Chondrocyte (in vitro differentiated cells): ENCODE measurements around the gene CINP. TPM values are rescaled to one million over a fixed set of nuclear protein-coding genes. Genes with fewer than 3 reads are reported as not detected.
"Not testable (repeated sequence)": the region's sequence is repeated elsewhere in the genome, so short reads cannot be mapped to it uniquely, and the experiment has no call there.

ENCODE experiments used
- DNase-seq: peaks from one replicate; pipeline ENCODE4 v3.0.0; 2021; ENCODE audit warnings: mixed read lengths, low spot score
- H3K27ac Mint-ChIP-seq: one replicate; pipeline ENCODE4 v1.8.0; 2021; ENCODE audit warnings: mild to moderate bottlenecking, moderate library complexity, mixed read lengths; ENCODE audit not compliant: unreplicated experiment
- H3K27me3 Mint-ChIP-seq: 2 replicates; pipeline ENCODE4 v1.8.0; 2021; ENCODE audit warnings: low read depth, mixed read lengths
- H3K36me3 Mint-ChIP-seq: 2 replicates; pipeline ENCODE4 v1.8.0; 2021; ENCODE audit warnings: low read depth, mixed read lengths
- H3K4me1 Mint-ChIP-seq: 2 replicates; pipeline ENCODE4 v1.8.0; 2021; ENCODE audit warnings: low read depth, mild to moderate bottlenecking, mixed read lengths
- H3K4me3 Mint-ChIP-seq: one replicate; pipeline ENCODE4 v1.8.0; 2021; ENCODE audit warnings: mild to moderate bottlenecking, moderate library complexity, mixed read lengths; ENCODE audit not compliant: unreplicated experiment
- H3K9me3 Mint-ChIP-seq: 2 replicates; pipeline ENCODE4 v1.8.0; 2021; ENCODE audit warnings: low read depth, mixed read lengths
- total RNA-seq: library from RNA; stranded (reverse); gene quantifications from 3 replicates; pipeline ENCODE4 v1.2.1, GENCODE V29; 2021
- TF ChIP-seq, protein P1 (sequence below): fragments of 200-600 bp; sonication (generic); IDR thresholded peaks from 2 replicates; pipeline ENCODE4 v1.5.0; 2021; ENCODE audit warnings: antibody characterized with exemption, mild to moderate bottlenecking, moderate library complexity

CINP gene
- total RNA-seq, 1 donor from 2014 or later = 26.8 TPM

DNA sequence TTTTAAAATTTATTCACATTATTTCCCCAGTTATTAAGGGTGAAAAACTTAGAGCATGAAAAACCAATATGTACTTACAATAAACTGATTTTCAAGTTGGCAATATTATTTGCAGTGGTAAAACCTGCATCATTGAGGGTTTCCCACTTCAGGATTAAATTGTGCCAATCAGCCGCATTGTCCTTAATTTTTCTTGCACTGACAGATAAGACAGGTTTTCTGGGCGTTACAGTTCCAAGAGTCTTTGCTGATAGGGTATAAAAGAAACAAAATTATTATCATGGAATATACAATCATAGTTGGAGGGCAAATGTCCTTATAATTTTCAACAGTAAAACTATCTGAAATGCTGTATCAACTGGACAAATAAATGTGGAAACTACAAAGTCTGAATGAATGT lies 3.3 kb downstream of the CINP start:
- Mint-ChIP-seq H3K27me3 (no peaks in the 10 kb centered on the region), H3K27ac (no peak overlapping the region), H3K4me3 (no peak overlapping the region), H3K9me3 (no peaks in the 10 kb centered on the region), H3K4me1 (peaks cover 13% of the 10 kb centered on the region), H3K36me3 (peaks cover 10% of the 10 kb centered on the region)
- no peak for DNase-seq
- TF ChIP-seq, protein P1, sequence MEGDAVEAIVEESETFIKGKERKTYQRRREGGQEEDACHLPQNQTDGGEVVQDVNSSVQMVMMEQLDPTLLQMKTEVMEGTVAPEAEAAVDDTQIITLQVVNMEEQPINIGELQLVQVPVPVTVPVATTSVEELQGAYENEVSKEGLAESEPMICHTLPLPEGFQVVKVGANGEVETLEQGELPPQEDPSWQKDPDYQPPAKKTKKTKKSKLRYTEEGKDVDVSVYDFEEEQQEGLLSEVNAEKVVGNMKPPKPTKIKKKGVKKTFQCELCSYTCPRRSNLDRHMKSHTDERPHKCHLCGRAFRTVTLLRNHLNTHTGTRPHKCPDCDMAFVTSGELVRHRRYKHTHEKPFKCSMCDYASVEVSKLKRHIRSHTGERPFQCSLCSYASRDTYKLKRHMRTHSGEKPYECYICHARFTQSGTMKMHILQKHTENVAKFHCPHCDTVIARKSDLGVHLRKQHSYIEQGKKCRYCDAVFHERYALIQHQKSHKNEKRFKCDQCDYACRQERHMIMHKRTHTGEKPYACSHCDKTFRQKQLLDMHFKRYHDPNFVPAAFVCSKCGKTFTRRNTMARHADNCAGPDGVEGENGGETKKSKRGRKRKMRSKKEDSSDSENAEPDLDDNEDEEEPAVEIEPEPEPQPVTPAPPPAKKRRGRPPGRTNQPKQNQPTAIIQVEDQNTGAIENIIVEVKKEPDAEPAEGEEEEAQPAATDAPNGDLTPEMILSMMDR = no peak

GRCh38 chr14:102356280-102356679 lies 6.4 kb downstream of the CINP start:
- no peak for DNase-seq
- Mint-ChIP-seq H3K9me3 (no peaks in the 10 kb centered on the region), H3K27ac (no peak overlapping the region), H3K4me1 (peaks cover 7% of the 10 kb centered on the region), H3K36me3 (peaks cover 10% of the 10 kb centered on the region), H3K4me3 (no peak overlapping the region), H3K27me3 (no peaks in the 10 kb centered on the region)
- TF ChIP-seq, protein P1 = no peak

DNA sequence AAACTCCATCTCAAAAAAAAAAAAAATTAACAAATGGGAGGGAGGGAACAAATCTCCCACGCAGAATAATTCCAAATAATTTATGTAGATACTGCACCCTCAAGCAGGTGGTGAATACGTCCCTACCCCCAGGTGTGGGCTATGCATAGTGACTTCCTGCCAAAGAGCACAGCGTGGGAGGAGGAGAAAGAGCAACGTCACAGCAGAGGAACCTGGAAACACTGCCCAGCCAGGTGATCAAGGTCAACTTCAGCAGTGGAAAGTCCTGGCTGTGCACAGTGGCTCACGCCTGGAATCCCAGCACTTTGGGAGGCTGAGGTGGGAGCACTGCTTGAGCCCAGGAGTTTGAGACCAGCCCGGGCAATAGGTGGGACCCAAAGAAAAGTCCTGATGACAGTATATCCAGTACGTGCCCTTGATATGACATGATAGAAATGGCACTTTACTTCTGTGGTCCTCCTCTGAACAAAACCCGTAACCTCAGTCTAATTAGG lies 9.5 kb downstream of the CINP start:
- Mint-ChIP-seq H3K27me3 (no peaks in the 10 kb centered on the region), H3K27ac (no peak overlapping the region), H3K4me3 (no peak overlapping the region), H3K36me3 (peaks cover 18% of the 10 kb centered on the region), H3K9me3 (no peaks in the 10 kb centered on the region), H3K4me1 (peaks cover 2% of the 10 kb centered on the region)
- DNase-seq = peak; percentile 32
- TF ChIP-seq, protein P1 = no peak

GRCh38 chr14:102352213-102352612 lies 10.5 kb downstream of the CINP start:
- TF ChIP-seq, protein P1 = no peak
- H3K9me3 Mint-ChIP-seq = no peaks in the 10 kb centered on the region
- peaks cover 21% of the 10 kb centered on the region for H3K36me3 Mint-ChIP-seq
- peak; percentile 2 for DNase-seq
- no peak overlapping the region for H3K4me3 Mint-ChIP-seq
- H3K27ac Mint-ChIP-seq = peak overlapping the region; percentile 32
- H3K4me1 Mint-ChIP-seq = peaks cover 2% of the 10 kb centered on the region
- no peaks in the 10 kb centered on the region for H3K27me3 Mint-ChIP-seq

DNA sequence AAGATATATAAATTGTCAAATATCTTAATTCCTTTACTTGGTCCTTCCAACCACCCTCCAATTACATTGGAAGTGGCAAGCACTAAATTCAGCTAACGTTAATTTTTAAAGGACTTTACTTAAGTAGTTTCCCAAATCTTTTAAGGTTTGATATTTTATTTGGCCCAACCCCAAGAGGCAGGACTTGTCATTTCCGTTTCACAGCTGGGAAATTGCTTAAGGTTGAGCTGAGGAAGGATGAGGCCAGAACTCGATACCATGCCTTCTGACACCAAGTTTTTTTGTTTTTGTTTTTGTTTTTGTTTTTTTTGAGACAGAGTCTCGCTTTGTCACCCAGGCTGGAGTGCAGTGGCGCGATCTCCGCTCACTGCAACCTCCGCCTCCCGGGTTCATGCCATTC lies 11.1 kb downstream of the CINP start:
- not testable (repeated sequence) for DNase-seq, H3K4me1 Mint-ChIP-seq, H3K4me3 Mint-ChIP-seq, H3K27me3 Mint-ChIP-seq, H3K27ac Mint-ChIP-seq, H3K9me3 Mint-ChIP-seq
- H3K36me3 Mint-ChIP-seq = peaks cover 18% of the 10 kb centered on the region

DNA sequence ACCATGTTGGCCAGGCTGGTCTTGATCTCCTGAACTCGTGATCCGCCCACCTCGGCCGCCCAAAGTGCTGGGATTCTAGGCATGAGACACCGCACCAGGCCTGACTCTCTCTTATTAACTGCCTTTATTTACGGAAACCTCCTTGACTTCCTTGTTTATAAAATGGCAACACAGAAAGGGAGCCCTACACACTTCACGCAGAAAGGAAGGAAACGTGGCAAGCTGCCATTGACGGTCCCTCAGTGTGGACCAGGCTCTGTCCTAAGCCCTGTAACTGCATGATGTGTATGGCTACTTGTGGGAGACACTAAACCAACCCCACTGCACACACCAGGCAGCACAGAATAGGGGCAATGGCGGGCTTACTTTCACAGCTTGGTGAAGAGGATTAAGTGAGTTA lies 11.7 kb downstream of the CINP start:
- Mint-ChIP-seq H3K36me3 (peaks cover 18% of the 10 kb centered on the region), H3K9me3 (no peaks in the 10 kb centered on the region), H3K4me3 (no peak overlapping the region), H3K4me1 (peaks cover 2% of the 10 kb centered on the region), H3K27ac (no peak overlapping the region), H3K27me3 (no peaks in the 10 kb centered on the region)
- TF ChIP-seq, protein P1 = no peak
- peak; percentile 49 for DNase-seq
